Adrenal gland (tissue), 5 donors: Measurements from ENCODE around the gene MXRA7.
A peak's percentile ranks its signal among the peaks of the same experiment; 100 is the strongest.

Source experiments
- POLR2A ChIP-seq, 2 donors: fragments of 450-650 bp; IDR thresholded peaks; one replicate each; pipeline ENCODE4 v1.6.1; 2017; ENCODE audit warnings: antibody characterized with exemption in 2 of 2, mild to moderate bottlenecking in 2 of 2, moderate library complexity in 1 of 2
- TF ChIP-seq, protein P1 (sequence below), 6 experiments: fragments of 450-650 bp in 4 of 6; fragments of 200-600 bp in 2 of 6; sonication (generic) in 1 of 6; IDR thresholded peaks; 1 replicate in 5 of 6; 2 replicates in 1 of 6; pipeline versions ENCODE4 v1.5.1 to v1.8.0; 2016 to 2021; ENCODE audit warnings: antibody characterized with exemption in 6 of 6, mild to moderate bottlenecking in 2 of 6, moderate library complexity in 1 of 6
- donor health status: DM: no; HTN: no; CAD: no.

DNA sequence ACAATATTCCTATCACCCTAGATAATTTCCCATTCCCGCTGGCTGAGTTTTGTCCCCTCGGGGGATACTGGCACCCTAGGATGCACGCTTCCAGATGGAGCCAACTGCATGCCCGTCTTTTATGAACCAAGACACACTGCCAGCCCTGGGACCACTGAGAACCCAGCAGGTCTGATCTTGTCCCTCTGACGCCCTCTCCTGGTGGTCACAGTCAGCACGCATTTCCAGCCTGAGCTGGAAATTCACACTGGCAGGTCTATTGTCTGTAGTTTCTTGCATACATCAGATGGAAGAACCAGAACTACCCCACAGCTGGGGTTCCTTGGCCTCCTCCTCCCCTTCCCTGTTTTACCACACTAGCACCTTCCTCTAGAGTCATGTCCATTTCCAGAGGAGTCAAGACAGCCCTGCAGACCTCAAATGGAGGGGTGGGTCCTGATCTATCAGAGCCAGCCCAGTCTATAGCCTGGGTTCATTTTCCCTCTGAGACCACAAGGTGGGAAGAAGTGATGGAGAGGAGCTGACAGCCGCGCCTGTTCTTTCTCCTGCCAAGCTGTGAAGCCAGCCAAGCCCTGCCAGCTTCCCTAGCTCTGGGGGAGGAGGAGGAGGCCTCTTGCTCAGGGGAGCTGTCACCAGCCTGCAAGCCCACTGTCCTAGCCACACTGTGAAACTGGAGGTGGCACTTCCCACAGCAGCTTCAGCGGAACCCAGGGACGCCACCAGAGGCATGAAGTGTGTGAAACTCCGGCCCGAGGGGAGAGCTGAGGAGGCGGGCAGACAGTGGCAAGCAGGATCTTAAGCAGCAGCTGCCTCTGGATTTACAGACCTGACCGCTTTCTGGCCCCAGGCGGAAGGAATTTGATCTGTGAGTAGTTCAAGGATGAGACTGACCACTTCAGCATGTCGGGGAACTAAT lies 29.3 kb downstream of the MXRA7 start:
- TF ChIP-seq, protein P1, sequence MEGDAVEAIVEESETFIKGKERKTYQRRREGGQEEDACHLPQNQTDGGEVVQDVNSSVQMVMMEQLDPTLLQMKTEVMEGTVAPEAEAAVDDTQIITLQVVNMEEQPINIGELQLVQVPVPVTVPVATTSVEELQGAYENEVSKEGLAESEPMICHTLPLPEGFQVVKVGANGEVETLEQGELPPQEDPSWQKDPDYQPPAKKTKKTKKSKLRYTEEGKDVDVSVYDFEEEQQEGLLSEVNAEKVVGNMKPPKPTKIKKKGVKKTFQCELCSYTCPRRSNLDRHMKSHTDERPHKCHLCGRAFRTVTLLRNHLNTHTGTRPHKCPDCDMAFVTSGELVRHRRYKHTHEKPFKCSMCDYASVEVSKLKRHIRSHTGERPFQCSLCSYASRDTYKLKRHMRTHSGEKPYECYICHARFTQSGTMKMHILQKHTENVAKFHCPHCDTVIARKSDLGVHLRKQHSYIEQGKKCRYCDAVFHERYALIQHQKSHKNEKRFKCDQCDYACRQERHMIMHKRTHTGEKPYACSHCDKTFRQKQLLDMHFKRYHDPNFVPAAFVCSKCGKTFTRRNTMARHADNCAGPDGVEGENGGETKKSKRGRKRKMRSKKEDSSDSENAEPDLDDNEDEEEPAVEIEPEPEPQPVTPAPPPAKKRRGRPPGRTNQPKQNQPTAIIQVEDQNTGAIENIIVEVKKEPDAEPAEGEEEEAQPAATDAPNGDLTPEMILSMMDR (IDR thresholded peaks at IDR 0.05) = peak; percentile 57 to 80 (median 72)
- TF ChIP-seq POLR2A (IDR thresholded peaks at IDR 0.05) = no peak
